Endodermal cell (in vitro differentiated cells): ENCODE results near the gene MARCHF10. TPM values are rescaled to one million over a fixed set of nuclear protein-coding genes. Genes with fewer than 3 reads are reported as not detected.
A peak's percentile ranks its signal among the peaks of the same experiment; 100 is the strongest.

ENCODE experiments used
- DNase-seq: peaks from one replicate; pipeline ENCODE4 v3.0.0-alpha.2; 2017
- H3K27ac ChIP-seq: 2 replicates; pipeline ENCODE4 v1.5.1; 2013; ENCODE audit warnings: mild to moderate bottlenecking, low read depth, low read length, moderate library complexity
- H3K27me3 ChIP-seq: 2 replicates; pipeline ENCODE4 v1.6.1; 2013; ENCODE audit warnings: mild to moderate bottlenecking, low read length, moderate library complexity; ENCODE audit not compliant: insufficient read depth, control insufficient read depth, poor library complexity, severe bottlenecking
- H3K36me3 ChIP-seq: 2 replicates; pipeline ENCODE4 v1.7.0; 2013; ENCODE audit warnings: mild to moderate bottlenecking, low read length, moderate library complexity; ENCODE audit not compliant: control insufficient read depth, insufficient read depth
- H3K4me1 ChIP-seq: one replicate; pipeline ENCODE4 v1.7.0; 2013; ENCODE audit warnings: low read length; ENCODE audit not compliant: control insufficient read depth, insufficient read depth
- H3K4me3 ChIP-seq: 2 replicates; pipeline ENCODE4 v1.5.1; 2013; ENCODE audit warnings: mild to moderate bottlenecking, low read length, moderate library complexity
- H3K9ac ChIP-seq: 2 replicates; pipeline ENCODE4 v1.6.1; 2013; ENCODE audit warnings: mild to moderate bottlenecking, low read length, moderate library complexity; ENCODE audit not compliant: poor library complexity, severe bottlenecking; ENCODE audit errors: extremely low read depth
- H3K9me3 ChIP-seq: 2 replicates; pipeline ENCODE4 v1.6.1; 2013; ENCODE audit warnings: mild to moderate bottlenecking, low read length, moderate library complexity; ENCODE audit not compliant: control insufficient read depth
- H3K27ac Mint-ChIP-seq: 2 replicates; pipeline ENCODE4 v1.8.0; 2020; ENCODE audit warnings: mixed read lengths
- H3K27me3 Mint-ChIP-seq: 2 replicates; pipeline ENCODE4 v1.8.0; 2021; ENCODE audit warnings: mild to moderate bottlenecking, mixed read lengths; ENCODE audit not compliant: insufficient read depth
- H3K36me3 Mint-ChIP-seq: 2 replicates; pipeline ENCODE4 v1.8.0; 2020; ENCODE audit warnings: low read depth, mixed read lengths
- H3K4me1 Mint-ChIP-seq: 2 replicates; pipeline ENCODE4 v1.8.0; 2020; ENCODE audit warnings: mixed read lengths
- H3K4me3 Mint-ChIP-seq: 2 replicates; pipeline ENCODE4 v1.8.0; 2020; ENCODE audit warnings: mild to moderate bottlenecking, moderate library complexity, mixed read lengths
- H3K9me3 Mint-ChIP-seq: 2 replicates; pipeline ENCODE4 v1.8.0; 2020; ENCODE audit warnings: mild to moderate bottlenecking, mixed read lengths
- CTCF ChIP-seq: fragments of 200-600 bp; sonication (generic); conservative IDR thresholded peaks from 2 replicates; pipeline ENCODE4 v1.5.0; 2021; ENCODE audit warnings: antibody characterized with exemption, mild to moderate bottlenecking
- WGBS, 2 experiments: methylation state at CpG; one replicate each; pipeline versions ENCODE4 v1.1.5 to v1.1.7; 2013; ENCODE audit warnings: missing lambda C conversion rate in 2 of 2, mixed read lengths in 1 of 2; ENCODE audit not compliant: insufficient coverage in 1 of 2, insufficient read length in 1 of 2; 5-methylcytosine and 5-hydroxymethylcytosine counted together
- total RNA-seq, 2 donors: library from RNA; stranded (reverse); fragmentation: NEBNext Ultra II Directional in 1 of 2; extraction: Animal tissue kit (Norgen Biotek cat#: 25700) in 1 of 2; gene quantifications; 2 replicates in 1 of 2; 3 replicates in 1 of 2; pipeline ENCODE4 v1.2.1, GENCODE V29; 2021

MARCHF10 gene
- total RNA-seq, 2 donors from 2014 or later: 0.57 to 1.7 TPM

- Mint-ChIP-seq H3K27me3 (peaks cover 24% of the 10 kb centered on the region), H3K27ac (no peak overlapping the region), H3K9me3 (peaks cover 12% of the 10 kb centered on the region), H3K4me3 (no peak overlapping the region), H3K4me1 (no peaks in the 10 kb centered on the region), H3K36me3 (no peaks in the 10 kb centered on the region)
- Histone ChIP-seq H3K36me3 (no peaks in the 10 kb centered on the region), H3K27ac (no peak overlapping the region), H3K9ac (no peak overlapping the region), H3K27me3 (peaks cover 9% of the 10 kb centered on the region), H3K4me3 (no peak overlapping the region), H3K4me1 (no peaks in the 10 kb centered on the region), H3K9me3 (peaks cover 11% of the 10 kb centered on the region)
- 88 to 96% methylated on average over 3 to 4 of the region's 4 CpGs for WGBS, 2 experiments
- no peak for TF ChIP-seq CTCF
- DNase-seq: peak; percentile 28
These were observed 1.5 kb upstream of the MARCHF10 start for GRCh38 chr17:62809656-62810055.

DNA sequence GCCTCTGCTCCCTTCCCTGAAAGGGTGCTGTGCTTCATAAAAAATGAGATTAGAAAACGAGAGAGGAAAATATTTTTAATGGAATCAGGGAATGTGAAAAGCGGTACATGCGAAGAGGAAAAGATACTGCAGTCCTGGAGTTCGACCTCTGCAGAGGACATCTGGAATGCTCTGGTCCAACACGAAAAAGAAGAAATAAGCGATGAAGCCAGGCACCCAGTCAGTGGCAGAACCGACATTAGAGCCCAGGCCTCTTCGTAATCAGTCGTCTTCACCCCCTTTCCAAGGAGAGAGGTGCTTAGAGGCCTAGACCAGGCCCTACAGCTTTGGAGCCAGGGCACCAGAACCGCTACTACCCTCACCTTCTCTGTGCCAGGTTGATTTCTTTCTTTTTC is 459 bp upstream of the MARCHF10 start:
- WGBS, 2 experiments: 81 to 87% methylated on average over 10 of the region's 10 CpGs
- H3K36me3 ChIP-seq: no peaks in the 10 kb centered on the region
- peak overlapping the region; percentile 44 for H3K4me3 Mint-ChIP-seq

DNA sequence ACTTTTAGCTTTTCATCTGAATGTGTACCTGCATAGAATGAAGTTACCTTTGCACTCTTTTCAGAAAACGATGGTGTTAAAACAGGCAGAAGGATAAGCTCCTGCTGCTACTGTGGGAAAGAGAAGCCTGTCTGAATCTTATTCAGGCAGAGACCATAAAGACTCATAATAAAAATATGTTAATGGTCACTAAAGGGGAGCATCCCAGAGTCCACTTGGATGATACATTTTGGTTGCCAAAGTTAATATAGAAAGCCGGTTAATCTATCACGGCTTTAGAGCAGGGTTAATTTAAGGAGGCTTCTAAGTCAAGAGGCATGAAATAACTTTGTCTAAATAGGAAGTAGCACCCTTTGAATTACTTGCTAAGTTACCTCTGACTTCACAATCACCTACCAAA is 2.9 kb downstream of the MARCHF10 start:
- no peaks in the 10 kb centered on the region for H3K4me1 ChIP-seq
- Mint-ChIP-seq H3K27me3 (peaks cover 28% of the 10 kb centered on the region), H3K4me3 (no peak overlapping the region), H3K9me3 (no peaks in the 10 kb centered on the region), H3K36me3 (no peaks in the 10 kb centered on the region), H3K4me1 (peaks cover 5% of the 10 kb centered on the region), H3K27ac (no peak overlapping the region)
- H3K9me3 ChIP-seq: no peaks in the 10 kb centered on the region
- no peak overlapping the region for H3K9ac ChIP-seq
- no peak overlapping the region for H3K4me3 ChIP-seq
- WGBS, 2 experiments: 84 to 93% methylated on average over 3 of the region's 3 CpGs
- no peak for DNase-seq
- no peak overlapping the region for H3K27ac ChIP-seq
- H3K27me3 ChIP-seq: peaks cover 9% of the 10 kb centered on the region
- no peaks in the 10 kb centered on the region for H3K36me3 ChIP-seq
- no peak for TF ChIP-seq CTCF

More for the DNA sequence above, 459 bp upstream of the MARCHF10 start:
- Histone ChIP-seq H3K27ac (no peak overlapping the region), H3K4me1 (no peaks in the 10 kb centered on the region), H3K4me3 (no peak overlapping the region), H3K27me3 (peaks cover 9% of the 10 kb centered on the region), H3K9me3 (peaks cover under 1% of the 10 kb centered on the region), H3K9ac (no peak overlapping the region)
- DNase-seq: no peak
- Mint-ChIP-seq H3K36me3 (no peaks in the 10 kb centered on the region), H3K9me3 (peaks cover 1% of the 10 kb centered on the region), H3K27ac (no peak overlapping the region), H3K4me1 (no peaks in the 10 kb centered on the region), H3K27me3 (peaks cover 28% of the 10 kb centered on the region)
- no peak for TF ChIP-seq CTCF
